CD4-positive, alpha-beta T cell treated with Interleukin-6 at 100 ng/mL for 8 hours (primary cell): ENCODE data around the gene HDLBP.

Experiments
- DNase-seq: peaks from one replicate; pipeline ENCODE4 v3.0.0-alpha.2; 2020; ENCODE audit warnings: mixed read lengths, low spot score

Gene HDLBP

GRCh38 chr2:241315093-241315878 lies at the start of gene HDLBP:
Gene HDLBP, minus strand, starts transcription at chr2:241315672. Its CDS starts 48,803 bp downstream, at chr2:241266869.
- peak; percentile 100 for DNase-seq

- DNase-seq: no peak
Measured at GRCh38 chr2:241364781-241365180, 49.3 kb upstream of the HDLBP start.

GRCh38 chr2:241363426-241363825 lies 48.0 kb upstream of the HDLBP start:
- DNase-seq: no peak

GRCh38 chr2:241359481-241360045 lies 44.1 kb upstream of the HDLBP start:
- no peak for DNase-seq

GRCh38 chr2:241358470-241358869 lies 43.0 kb upstream of the HDLBP start:
- DNase-seq: no peak

GRCh38 chr2:241357531-241357930 lies 42.1 kb upstream of the HDLBP start:
- DNase-seq: no peak

- DNase-seq: no peak
Measured at GRCh38 chr2:241356871-241357260, 41.4 kb upstream of the HDLBP start.

GRCh38 chr2:241355983-241356870 lies 40.8 kb upstream of the HDLBP start, which contains the start of gene FARP2:
Gene FARP2, plus strand, starts transcription at chr2:241356285. Its CDS starts 16,823 bp downstream, at chr2:241373108.
- DNase-seq: peak; percentile 98

- DNase-seq: peak; percentile 55
Measured at GRCh38 chr2:241354668-241355658, 39.5 kb upstream of the HDLBP start.

GRCh38 chr2:241352227-241352626 lies 36.8 kb upstream of the HDLBP start:
- DNase-seq: no peak

- DNase-seq: no peak
Measured at GRCh38 chr2:241351640-241352031, 36.2 kb upstream of the HDLBP start.

GRCh38 chr2:241350878-241351639 lies 35.6 kb upstream of the HDLBP start:
- DNase-seq: no peak

- no peak for DNase-seq
Measured at GRCh38 chr2:241350530-241350877, 35.0 kb upstream of the HDLBP start.

- DNase-seq: no peak
Measured at GRCh38 chr2:241349941-241350340, 34.5 kb upstream of the HDLBP start.

GRCh38 chr2:241344925-241345651 lies 29.6 kb upstream of the HDLBP start:
- DNase-seq: no peak

GRCh38 chr2:241340631-241341163 lies 25.2 kb upstream of the HDLBP start:
- DNase-seq: no peak

GRCh38 chr2:241339839-241340630 lies 24.6 kb upstream of the HDLBP start:
- no peak for DNase-seq

- DNase-seq: no peak
Measured at GRCh38 chr2:241334813-241335212, 19.3 kb upstream of the HDLBP start.

GRCh38 chr2:241330616-241330981 lies 15.1 kb upstream of the HDLBP start:
- DNase-seq: no peak
